Spleen (tissue), 11 donors: Measurements from ENCODE around the gene RPL7L1. TPM values are rescaled to one million over a fixed set of nuclear protein-coding genes. Genes with fewer than 3 reads are reported as not detected.
A peak's percentile ranks its signal among the peaks of the same experiment; 100 is the strongest.

ENCODE experiments used
- DNase-seq: peaks from one replicate; pipeline ENCODE4 v3.0.0-alpha.2; 2020
- H3K27ac ChIP-seq, 8 donors: fragments of 200-600 bp; sonication (generic) in 7 of 8; 1 replicate in 4 of 8; 2 replicates in 4 of 8; pipeline versions ENCODE4 v1.5.0 to v1.8.0; 2016 to 2021; ENCODE audit warnings: inconsistent platforms in 4 of 8, mild to moderate bottlenecking in 4 of 8, moderate library complexity in 1 of 8
- H3K27me3 ChIP-seq, 7 donors: fragments of 200-600 bp; sonication (generic) in 6 of 7; replicated peaks in 1 of 7; 1 replicate in 4 of 7; 2 replicates in 3 of 7; pipeline versions ENCODE4 v1.5.0 to v1.8.0; 2016 to 2021; ENCODE audit warnings: inconsistent platforms in 3 of 7, mild to moderate bottlenecking in 1 of 7
- H3K36me3 ChIP-seq, 6 donors: fragments of 200-600 bp; sonication (generic) in 5 of 6; 1 replicate in 4 of 6; 2 replicates in 2 of 6; pipeline versions ENCODE4 v1.5.0 to v1.8.0; 2016 to 2021; ENCODE audit warnings: inconsistent platforms in 2 of 6
- H3K4me1 ChIP-seq, 6 donors: fragments of 200-600 bp; sonication (generic) in 5 of 6; 1 replicate in 3 of 6; 2 replicates in 3 of 6; pipeline versions ENCODE4 v1.5.0 to v1.8.0; 2016 to 2021; ENCODE audit warnings: inconsistent platforms in 3 of 6
- H3K4me3 ChIP-seq, 8 donors: fragments of 200-600 bp; sonication (generic) in 7 of 8; 1 replicate in 4 of 8; 2 replicates in 4 of 8; pipeline versions ENCODE4 v1.5.0 to v1.8.0; 2016 to 2021; ENCODE audit warnings: inconsistent platforms in 4 of 8, mild to moderate bottlenecking in 4 of 8, moderate library complexity in 2 of 8
- H3K9me3 ChIP-seq, 8 donors: fragments of 200-600 bp; sonication (generic) in 7 of 8; 1 replicate in 4 of 8; 2 replicates in 4 of 8; pipeline versions ENCODE4 v1.5.0 to v1.8.0; 2016 to 2021; ENCODE audit warnings: inconsistent platforms in 4 of 8
- POLR2A ChIP-seq, 3 donors: fragments of 450-650 bp; IDR thresholded peaks; one replicate each; pipeline ENCODE4 v1.5.1; 2017; ENCODE audit warnings: antibody characterized with exemption in 3 of 3, mild to moderate bottlenecking in 1 of 3
- POLR2AphosphoS5 ChIP-seq, 3 donors: sonication (generic); formaldehyde crosslinking; IDR thresholded peaks; one replicate each; pipeline ENCODE4 v1.5.1; 2017; ENCODE audit warnings: antibody characterized with exemption in 3 of 3
- WGBS, 5 donors: extraction: QIAGEN DNeasy Blood & Tissue Kit in 3 of 5; methylation state at CpG; one replicate each; pipeline versions ENCODE4 v1.1.5 to v1.1.7; 2013 to 2018; 5-methylcytosine and 5-hydroxymethylcytosine counted together
- intact Hi-C: fragments of 100-400 bp; cut with DNase I; formaldehyde crosslinking; loops from one replicate; pipeline ENCODE4 v1.15.0; 2023; ENCODE audit warnings: low total_unique reads
- polyA plus RNA-seq, 3 donors: library from polyadenylated mRNA; stranded (reverse); fragments of 200-250 nt; gene quantifications; one replicate each; pipeline ENCODE4 v1.2.1, GENCODE V29; 2013
- total RNA-seq, 7 donors: library from RNA; depleted of rRNA in 3 of 7; stranded (reverse); fragments of >200 nt in 3 of 7; fragmentation: NEBNext Ultra II Directional in 4 of 7; extraction: Animal tissue kit (Norgen Biotek cat#: 25700) in 4 of 7; gene quantifications; one replicate each; pipeline versions ENCODE4 v1.1.0 to v1.2.1, GENCODE V29; 2016 to 2021
- TF ChIP-seq, protein P1 (sequence below), 11 experiments: fragments of 200-600 bp in 7 of 11; fragments of 450-650 bp in 4 of 11; sonication (generic) in 4 of 11; IDR thresholded peaks in 8 of 11; conservative IDR thresholded peaks in 3 of 11; 1 replicate in 7 of 11; 2 replicates in 4 of 11; pipeline versions ENCODE4 v1.4.0 to v1.8.0; 2016 to 2021; ENCODE audit warnings: antibody characterized with exemption in 11 of 11, inconsistent platforms in 4 of 11, mild to moderate bottlenecking in 1 of 11
- donor health status: healthy with polysubstance abuse.
- donor health status: DM: no; HTN: no; CAD: no; lungs with moderate emphysema.
- donor health status: DM: no; HTN: no; CAD: no.
- donor health status: Bipolar disorder and iron deficiency.
- donor health status: healthy.
- donor health status: DM: no; HTN: no; CAD: no.
- donor health status: DM: yes; HTN: yes; CAD: no.

RPL7L1 gene
- total and polyA plus RNA-seq, 10 donors: 27.6 to 92.4 (median 66.9) TPM

DNA sequence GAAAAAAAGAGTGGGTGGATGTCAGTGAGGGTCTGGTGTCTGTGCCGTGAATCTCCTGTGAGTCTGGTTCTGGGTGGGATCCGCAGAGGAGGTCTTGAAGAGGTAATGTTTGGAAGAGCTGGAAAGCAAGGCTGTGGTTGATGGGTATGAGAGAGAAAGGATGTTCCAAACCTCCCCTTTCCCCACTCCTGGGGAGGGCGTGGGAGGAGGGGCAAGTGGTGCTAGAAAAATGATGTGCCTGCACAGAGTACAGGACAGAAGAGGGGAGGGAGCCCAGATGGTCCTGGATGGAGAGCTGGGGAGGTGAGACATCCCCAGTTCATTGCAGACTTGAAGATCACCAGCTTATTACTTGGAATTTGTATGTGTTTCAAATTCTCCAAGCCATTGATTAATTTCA lies 53.0 kb downstream of the RPL7L1 start:
- no peak for DNase-seq
- peaks cover 39 to 92% (median 74%) of the 10 kb centered on the region in 6 donors for H3K4me1 ChIP-seq
- no peaks in the 10 kb centered on the region for H3K9me3 ChIP-seq
- H3K36me3 ChIP-seq: peaks cover 3 to 63% (median 35%) of the 10 kb centered on the region in 6 donors
- 65 to 89% (median 85%) methylated on average over 3 of the region's 3 CpGs for WGBS, 5 donors
- H3K27me3 ChIP-seq: no peaks in the 10 kb centered on the region
- peak overlapping the region in 5 of 8 donors; percentile 0 to 100 (median 92) for H3K4me3 ChIP-seq
- intact Hi-C loops: no loop called here
- peak overlapping the region; percentile 11 to 99 (median 94) for H3K27ac ChIP-seq
- TF ChIP-seq, protein P1, sequence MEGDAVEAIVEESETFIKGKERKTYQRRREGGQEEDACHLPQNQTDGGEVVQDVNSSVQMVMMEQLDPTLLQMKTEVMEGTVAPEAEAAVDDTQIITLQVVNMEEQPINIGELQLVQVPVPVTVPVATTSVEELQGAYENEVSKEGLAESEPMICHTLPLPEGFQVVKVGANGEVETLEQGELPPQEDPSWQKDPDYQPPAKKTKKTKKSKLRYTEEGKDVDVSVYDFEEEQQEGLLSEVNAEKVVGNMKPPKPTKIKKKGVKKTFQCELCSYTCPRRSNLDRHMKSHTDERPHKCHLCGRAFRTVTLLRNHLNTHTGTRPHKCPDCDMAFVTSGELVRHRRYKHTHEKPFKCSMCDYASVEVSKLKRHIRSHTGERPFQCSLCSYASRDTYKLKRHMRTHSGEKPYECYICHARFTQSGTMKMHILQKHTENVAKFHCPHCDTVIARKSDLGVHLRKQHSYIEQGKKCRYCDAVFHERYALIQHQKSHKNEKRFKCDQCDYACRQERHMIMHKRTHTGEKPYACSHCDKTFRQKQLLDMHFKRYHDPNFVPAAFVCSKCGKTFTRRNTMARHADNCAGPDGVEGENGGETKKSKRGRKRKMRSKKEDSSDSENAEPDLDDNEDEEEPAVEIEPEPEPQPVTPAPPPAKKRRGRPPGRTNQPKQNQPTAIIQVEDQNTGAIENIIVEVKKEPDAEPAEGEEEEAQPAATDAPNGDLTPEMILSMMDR (IDR thresholded peaks at IDR 0.05 in 8 of 11, conservative IDR thresholded peaks at IDR 0.05 in 3 of 11): no peak
- no peak for TF ChIP-seq POLR2AphosphoS5 (IDR thresholded peaks at IDR 0.05)
- TF ChIP-seq POLR2A (IDR thresholded peaks at IDR 0.05): no peak

DNA sequence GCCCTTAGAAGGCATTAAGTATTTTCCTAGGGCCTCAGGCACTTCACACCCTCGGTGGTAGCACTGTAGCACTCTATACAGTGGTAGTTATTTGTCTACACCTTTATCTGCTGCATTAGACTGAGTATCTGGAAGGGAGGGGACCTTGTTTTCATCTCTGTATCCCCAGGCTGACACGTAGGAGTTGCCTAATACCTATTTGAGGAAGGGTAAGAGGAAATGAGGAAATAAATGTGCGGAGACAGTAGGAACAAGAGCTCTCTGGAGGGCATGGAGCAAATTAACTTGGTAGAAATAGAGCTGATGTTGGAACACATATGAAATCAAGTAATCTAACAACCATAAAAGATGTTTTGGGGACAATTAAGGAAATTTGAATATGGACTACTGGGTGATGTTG lies 53.8 kb downstream of the RPL7L1 start:
- H3K27me3 ChIP-seq: no peaks in the 10 kb centered on the region
- WGBS, 5 donors: 19 to 36% (median 32%) methylated on average over 3 of the region's 3 CpGs
- no peak for DNase-seq
- peak overlapping the region; percentile 39 to 99 (median 94) for H3K27ac ChIP-seq
- intact Hi-C loops: no loop called here
- TF ChIP-seq POLR2AphosphoS5 (IDR thresholded peaks at IDR 0.05) (no peak), POLR2A (IDR thresholded peaks at IDR 0.05) (no peak)
- TF ChIP-seq, protein P1 (IDR thresholded peaks at IDR 0.05 in 8 of 11, conservative IDR thresholded peaks at IDR 0.05 in 3 of 11): no peak
- H3K4me3 ChIP-seq: peak overlapping the region in 5 of 8 donors; percentile 0 to 100 (median 92)
- H3K36me3 ChIP-seq: peaks cover 3 to 71% (median 43%) of the 10 kb centered on the region in 6 donors
- H3K9me3 ChIP-seq: no peaks in the 10 kb centered on the region
- H3K4me1 ChIP-seq: peaks cover 39 to 86% (median 67%) of the 10 kb centered on the region in 6 donors

DNA sequence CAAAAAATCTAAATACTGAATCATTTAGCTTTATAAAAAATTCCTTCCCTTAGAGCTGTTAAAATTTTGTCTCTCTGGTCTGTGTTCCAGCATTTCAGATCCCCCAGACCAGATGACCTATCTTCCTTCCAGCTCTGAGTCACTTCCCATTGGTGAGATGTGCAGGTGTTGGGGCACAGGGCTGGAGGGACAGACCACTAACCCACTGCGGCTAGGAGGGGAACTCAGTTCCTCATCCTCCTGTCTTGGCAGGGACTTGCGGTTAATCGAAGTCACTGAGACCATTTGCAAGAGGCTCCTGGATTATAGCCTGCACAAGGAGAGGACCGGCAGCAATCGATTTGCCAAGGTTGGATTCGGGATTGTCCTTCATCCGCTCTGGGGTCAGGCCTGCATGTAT lies 55.9 kb downstream of the RPL7L1 start:
- Histone ChIP-seq H3K4me3 (no peak overlapping the region), H3K27me3 (no peaks in the 10 kb centered on the region), H3K4me1 (peaks cover 36 to 84% (median 56%) of the 10 kb centered on the region in 6 donors), H3K27ac (peak overlapping the region in 3 of 8 donors; percentile 41 to 95 (median 94)), H3K9me3 (no peaks in the 10 kb centered on the region), H3K36me3 (peaks cover 3 to 92% (median 64%) of the 10 kb centered on the region in 6 donors)
- WGBS, 5 donors: 52 to 85% (median 68%) methylated on average over 7 of the region's 7 CpGs
- TF ChIP-seq, protein P1 (IDR thresholded peaks at IDR 0.05 in 8 of 11, conservative IDR thresholded peaks at IDR 0.05 in 3 of 11): no peak
- TF ChIP-seq POLR2AphosphoS5 (IDR thresholded peaks at IDR 0.05) (no peak), POLR2A (IDR thresholded peaks at IDR 0.05) (no peak)
- intact Hi-C loops: no loop called here
- DNase-seq: no peak

DNA sequence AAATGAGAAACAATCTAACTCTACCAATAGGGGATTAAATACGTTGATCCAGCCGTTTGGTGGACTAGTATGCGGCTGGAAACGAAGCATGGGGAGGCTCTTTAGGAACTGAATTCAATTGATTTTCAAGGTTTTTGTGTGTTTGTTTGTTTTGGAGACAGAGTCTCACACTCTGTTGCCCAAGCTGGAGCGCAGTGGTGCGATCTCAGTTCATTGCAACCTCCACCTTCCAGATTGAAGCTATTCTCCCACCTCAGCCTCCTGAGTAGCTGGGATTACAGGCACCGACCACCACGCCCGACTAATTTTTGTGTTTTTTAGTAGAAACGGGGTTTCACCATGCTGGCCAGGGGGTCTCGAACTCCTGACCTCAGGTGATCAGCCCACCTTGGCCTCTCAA lies 57.0 kb downstream of the RPL7L1 start:
- peaks cover 26 to 73% (median 45%) of the 10 kb centered on the region in 6 donors for H3K4me1 ChIP-seq
- no peaks in the 10 kb centered on the region for H3K27me3 ChIP-seq
- TF ChIP-seq POLR2AphosphoS5 (IDR thresholded peaks at IDR 0.05): no peak
- no peak overlapping the region for H3K27ac ChIP-seq
- H3K9me3 ChIP-seq: no peaks in the 10 kb centered on the region
- intact Hi-C loops: no loop called here
- WGBS, 5 donors: 90 to 95% (median 93%) methylated on average over 11 of the region's 11 CpGs
- H3K4me3 ChIP-seq: no peak overlapping the region
- no peak for DNase-seq
- peaks cover 3 to 98% (median 73%) of the 10 kb centered on the region in 6 donors for H3K36me3 ChIP-seq
